ENCODE results near the gene WNK2. TPM values are rescaled to one million over a fixed set of nuclear protein-coding genes. Genes with fewer than 3 reads are reported as not detected.
A peak's percentile ranks its signal among the peaks of the same experiment; 100 is the strongest.

The WNK2 gene
- polyA plus RNA-seq, 3 donors = 0.40 TPM; not detected in 2

- H3K36me3 ChIP-seq (replicated peaks in 1 of 2; ENCODE audit: control insufficient read depth in 1 of 2, insufficient read depth in 2 of 2, low read length in 2 of 2) = no peaks in the 10 kb centered on the region
- DNase-seq = no peak
- WGBS (ENCODE audit: insufficient coverage) = 100% methylated on average over 1 of the region's 1 CpG
- intact Hi-C loops (cut with micrococcal nuclease) = no loop called here
- H3K79me2 ChIP-seq (ENCODE audit: insufficient read depth, low read length) = no peaks in the 10 kb centered on the region
- no peak overlapping the region for H3K27ac ChIP-seq (ENCODE audit: low read depth in 1 of 2, low read length in 2 of 2)
- no peak overlapping the region for H3K27ac Mint-ChIP-seq
- no peaks in the 10 kb centered on the region for H3K36me3 Mint-ChIP-seq
- H3K4me1 Mint-ChIP-seq = peaks cover 11% of the 10 kb centered on the region
- no peak overlapping the region for H2AFZ ChIP-seq (ENCODE audit: insufficient read depth, low read depth, low read length, poor library complexity, severe bottlenecking)
- H3K27me3 ChIP-seq (ENCODE audit: control insufficient read depth in 2 of 2, insufficient read depth in 2 of 2, low read length in 2 of 2) = no peaks in the 10 kb centered on the region
- peaks cover 3 to 9% (median 7%) of the 10 kb centered on the region in 3 donors for H3K27me3 Mint-ChIP-seq (ENCODE audit: low read depth in 3 of 3)
- H3K9me3 Mint-ChIP-seq = peaks cover 0 to 10% (median 4%) of the 10 kb centered on the region in 7 donors
- no peak overlapping the region for H3K9ac ChIP-seq (ENCODE audit: insufficient read depth, low read length, poor library complexity, severe bottlenecking)
- no peak overlapping the region for H3K4me3 Mint-ChIP-seq
- H3K4me2 ChIP-seq (replicated peaks; ENCODE audit: extremely low read depth, low read length, poor library complexity, severe bottlenecking) = no peak overlapping the region
- no peak for TF ChIP-seq CTCF (IDR thresholded peaks at IDR 0.05)
- no peaks in the 10 kb centered on the region for H4K20me1 ChIP-seq (ENCODE audit: insufficient read depth, low read length)
- no peaks in the 10 kb centered on the region for H3K4me1 ChIP-seq (ENCODE audit: control insufficient read depth in 1 of 2, insufficient read depth in 2 of 2, low read length in 2 of 2)
- no peak overlapping the region for H3K4me3 ChIP-seq (replicated peaks in 1 of 3; ENCODE audit: low read depth in 2 of 3, low read length in 3 of 3)
- no peaks in the 10 kb centered on the region for H3K9me3 ChIP-seq (replicated peaks in 1 of 2; ENCODE audit: control insufficient read depth in 1 of 2, insufficient read depth in 1 of 2, low read length in 2 of 2)
Observed at GRCh38 chr9:93368437-93368836, 184.5 kb downstream of the WNK2 start.

- H3K27ac ChIP-seq (ENCODE audit: low read depth in 1 of 2, low read length in 2 of 2) = no peak overlapping the region
- no peaks in the 10 kb centered on the region for H3K36me3 ChIP-seq (replicated peaks in 1 of 2; ENCODE audit: control insufficient read depth in 1 of 2, insufficient read depth in 2 of 2, low read length in 2 of 2)
- peaks cover 11% of the 10 kb centered on the region for H3K4me1 Mint-ChIP-seq
- intact Hi-C loops (cut with micrococcal nuclease) = no loop called here
- no peaks in the 10 kb centered on the region for H3K36me3 Mint-ChIP-seq
- H4K20me1 ChIP-seq (ENCODE audit: insufficient read depth, low read length) = no peaks in the 10 kb centered on the region
- no peak for TF ChIP-seq CTCF (IDR thresholded peaks at IDR 0.05)
- no peaks in the 10 kb centered on the region for H3K9me3 ChIP-seq (replicated peaks in 1 of 2; ENCODE audit: control insufficient read depth in 1 of 2, insufficient read depth in 1 of 2, low read length in 2 of 2)
- no peak overlapping the region for H3K4me3 Mint-ChIP-seq
- H3K27me3 ChIP-seq (ENCODE audit: control insufficient read depth in 2 of 2, insufficient read depth in 2 of 2, low read length in 2 of 2) = no peaks in the 10 kb centered on the region
- peaks cover 0 to 7% (median 0%) of the 10 kb centered on the region in 7 donors for H3K9me3 Mint-ChIP-seq
- no peak overlapping the region for H3K4me2 ChIP-seq (replicated peaks; ENCODE audit: extremely low read depth, low read length, poor library complexity, severe bottlenecking)
- H3K9ac ChIP-seq (ENCODE audit: insufficient read depth, low read length, poor library complexity, severe bottlenecking) = no peak overlapping the region
- H3K27ac Mint-ChIP-seq = no peak overlapping the region
- no peaks in the 10 kb centered on the region for H3K79me2 ChIP-seq (ENCODE audit: insufficient read depth, low read length)
- H3K27me3 Mint-ChIP-seq (ENCODE audit: low read depth in 3 of 3) = peaks cover 3 to 10% (median 7%) of the 10 kb centered on the region in 3 donors
- WGBS (ENCODE audit: insufficient coverage) = no CpG with 5 or more reads among the region's 1 CpG
- no peak overlapping the region for H3K4me3 ChIP-seq (replicated peaks in 1 of 3; ENCODE audit: low read depth in 2 of 3, low read length in 3 of 3)
- DNase-seq = peak in 2 of 3 donors; percentile 2 to 27
- H2AFZ ChIP-seq (ENCODE audit: insufficient read depth, low read depth, low read length, poor library complexity, severe bottlenecking) = no peak overlapping the region
- H3K4me1 ChIP-seq (ENCODE audit: control insufficient read depth in 1 of 2, insufficient read depth in 2 of 2, low read length in 2 of 2) = no peaks in the 10 kb centered on the region
Observed at GRCh38 chr9:93369686-93370085, 185.7 kb downstream of the WNK2 start.

Other genes with a start within 250 kb of the WNK2 start
- 100 to 1,000 TPM in 1 of 3 donors, 10 to 100 TPM in 2; 32.4 to 120 (median 56.2) TPM for gene FGD3, start 236.6 kb upstream of the WNK2 start, polyA plus RNA-seq
- 10 to 100 TPM; 10.5 to 24.6 (median 15.7) TPM for gene SUSD3, start 125.4 kb upstream of the WNK2 start, polyA plus RNA-seq
- gene CARD19, start 87.9 kb upstream of the WNK2 start, polyA plus RNA-seq = 100 to 1,000 TPM; 130 to 506 (median 137) TPM
- gene NINJ1, start 49.9 kb upstream of the WNK2 start, polyA plus RNA-seq = 100 to 1,000 TPM; 290 to 610 (median 469) TPM

Measured in CD14-positive monocyte (primary cell).